ENCODE results near the gene WDR90. TPM values are rescaled to one million over a fixed set of nuclear protein-coding genes. Genes with fewer than 3 reads are reported as not detected.

WDR90 gene
- total and polyA plus RNA-seq, 2 of the 13 experiments (the other 11 are each of a cell fraction or from before 2014, with no cell fraction given) = 14.9 to 28.9 TPM

GRCh38 chr16:636206-637080 lies 12.7 kb upstream of the WDR90 start, which contains the start of gene METTL26 (continued):
- TF ChIP-seq DZIP1 (CRISPR knock-in tag; IDR thresholded peaks at IDR 0.05) (no peak), SNAPC2 (CRISPR knock-in tag; IDR thresholded peaks at IDR 0.05) (peak; percentile 65), ZFYVE20 (CRISPR knock-in tag; IDR thresholded peaks at IDR 0.05; ENCODE audit: borderline replicate concordance, low read depth) (peak; percentile 84; the same call in 1 of the 2 replicates), CBX2 (IDR thresholded peaks at IDR 0.05; ENCODE audit: low read depth, low read length) (no peak), CBX2 (CRISPR knock-in tag; IDR thresholded peaks at IDR 0.05; ENCODE audit: low read depth) (no peak), HNRNPUL1 (IDR thresholded peaks at IDR 0.05; ENCODE audit: low read depth, low read length) (no peak), ZNF639 (CRISPR knock-in tag; conservative IDR thresholded peaks at IDR 0.05) (no peak), NFYC (CRISPR knock-in tag; IDR thresholded peaks at IDR 0.05) (no peak; the same call in 1 of the 2 replicates), ZNF232 (CRISPR knock-in tag; IDR thresholded peaks at IDR 0.05; ENCODE audit: borderline replicate concordance) (no peak), POLR2AphosphoS5 (IDR thresholded peaks at IDR 0.05; ENCODE audit: low read depth, low read length) (peak; percentile 79), ZNF138 (CRISPR knock-in tag; IDR thresholded peaks at IDR 0.05; ENCODE audit: low read depth) (no peak), ZNF792 (CRISPR knock-in tag; IDR thresholded peaks at IDR 0.05) (no peak), ETV6 (CRISPR knock-in tag; conservative IDR thresholded peaks at IDR 0.05) (peak; percentile 45; the same call in 1 of the 2 replicates), ZNF598 (CRISPR knock-in tag; IDR thresholded peaks at IDR 0.05; ENCODE audit: borderline replicate concordance) (no peak), TP53 (CRISPR knock-in tag; conservative IDR thresholded peaks at IDR 0.05) (0 out of 2 replicates have a peak, but pooled peaks have one; percentile 59), ZNF207 (IDR thresholded peaks at IDR 0.05; ENCODE audit: borderline replicate concordance) (no peak), ZHX2 (IDR thresholded peaks at IDR 0.05; ENCODE audit: low read depth) (peak; percentile 41), ZHX2 (CRISPR knock-in tag; IDR thresholded peaks at IDR 0.05; ENCODE audit: borderline replicate concordance) (no peak; the same call in 1 of the 2 replicates), ARID2 (CRISPR knock-in tag; IDR thresholded peaks at IDR 0.05; ENCODE audit: borderline replicate concordance) (0 out of 2 replicates have a peak, but pooled peaks have one; percentile 60)
